GM18517 (cell line): Measurements from ENCODE around the gene MINDY2.

ENCODE experiments used
- ATAC-seq: cut with Tn5 transposase; IDR thresholded peaks from one replicate; pipeline ENCODE4 v1.9.1; 2021; ENCODE audit warnings: mild to moderate bottlenecking, moderate library complexity; ENCODE audit not compliant: unreplicated experiment

The MINDY2 gene

DNA sequence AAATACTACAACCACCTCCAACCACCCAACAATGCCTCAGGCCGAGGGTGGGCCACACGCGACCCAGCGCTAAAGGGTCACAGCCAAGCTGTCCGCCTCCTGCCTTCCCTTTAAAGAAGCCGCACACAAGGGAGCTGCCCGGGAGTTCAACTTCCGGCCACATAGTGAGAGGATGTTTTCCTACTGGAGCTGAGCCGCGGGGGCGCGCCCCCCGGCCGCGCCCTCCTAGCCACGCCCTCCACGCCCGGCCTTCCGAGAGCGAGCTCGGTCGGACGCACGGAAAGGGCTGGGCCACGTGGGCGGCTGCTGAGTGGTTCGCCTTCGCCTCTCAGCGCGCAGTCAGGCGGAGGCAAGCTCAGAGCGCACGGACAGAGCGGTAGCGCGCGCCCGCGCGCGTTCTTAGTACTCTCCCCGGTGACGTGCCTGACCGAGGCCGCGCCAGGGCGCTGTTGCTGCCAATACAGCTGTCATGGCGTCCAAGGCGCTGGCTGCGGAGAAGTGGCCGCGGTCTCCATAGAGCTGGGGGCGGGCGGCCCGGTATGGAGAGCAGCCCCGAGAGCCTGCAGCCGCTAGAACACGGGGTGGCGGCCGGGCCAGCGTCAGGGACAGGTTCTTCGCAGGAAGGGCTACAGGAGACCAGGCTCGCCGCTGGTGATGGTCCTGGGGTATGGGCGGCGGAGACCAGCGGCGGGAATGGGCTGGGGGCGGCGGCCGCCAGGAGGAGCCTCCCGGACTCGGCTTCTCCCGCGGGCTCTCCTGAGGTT, at the start of gene MINDY2:
Gene MINDY2, plus strand, starts transcription at position 446 of the 764 bp plus-strand sequence. Its CDS starts 94 bp downstream, at position 540.
- ATAC-seq: peak; percentile 82

DNA sequence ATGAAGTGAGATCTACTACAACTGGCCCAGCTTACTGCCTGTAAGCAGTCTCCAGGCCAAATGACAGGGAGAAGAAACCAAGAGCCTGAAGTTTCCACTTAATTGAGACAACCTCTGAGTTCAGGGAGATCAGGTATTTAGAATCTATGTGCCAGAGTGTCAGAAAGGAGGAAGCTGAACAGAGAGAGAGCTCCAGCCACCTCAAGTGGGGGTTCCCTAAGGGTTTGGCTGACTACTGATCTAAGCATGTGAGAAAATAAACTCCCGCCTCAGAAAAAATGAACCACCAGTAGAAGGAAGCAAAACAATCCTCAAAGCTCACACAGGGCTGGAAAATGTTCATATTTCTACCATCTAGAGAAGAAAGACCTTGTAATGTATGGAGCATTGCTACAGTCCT, 46.6 kb upstream of the MINDY2 start:
- peak; percentile 81 for ATAC-seq

GRCh38 chr15:58726867-58727266, 44.2 kb upstream of the MINDY2 start:
- no peak for ATAC-seq

DNA sequence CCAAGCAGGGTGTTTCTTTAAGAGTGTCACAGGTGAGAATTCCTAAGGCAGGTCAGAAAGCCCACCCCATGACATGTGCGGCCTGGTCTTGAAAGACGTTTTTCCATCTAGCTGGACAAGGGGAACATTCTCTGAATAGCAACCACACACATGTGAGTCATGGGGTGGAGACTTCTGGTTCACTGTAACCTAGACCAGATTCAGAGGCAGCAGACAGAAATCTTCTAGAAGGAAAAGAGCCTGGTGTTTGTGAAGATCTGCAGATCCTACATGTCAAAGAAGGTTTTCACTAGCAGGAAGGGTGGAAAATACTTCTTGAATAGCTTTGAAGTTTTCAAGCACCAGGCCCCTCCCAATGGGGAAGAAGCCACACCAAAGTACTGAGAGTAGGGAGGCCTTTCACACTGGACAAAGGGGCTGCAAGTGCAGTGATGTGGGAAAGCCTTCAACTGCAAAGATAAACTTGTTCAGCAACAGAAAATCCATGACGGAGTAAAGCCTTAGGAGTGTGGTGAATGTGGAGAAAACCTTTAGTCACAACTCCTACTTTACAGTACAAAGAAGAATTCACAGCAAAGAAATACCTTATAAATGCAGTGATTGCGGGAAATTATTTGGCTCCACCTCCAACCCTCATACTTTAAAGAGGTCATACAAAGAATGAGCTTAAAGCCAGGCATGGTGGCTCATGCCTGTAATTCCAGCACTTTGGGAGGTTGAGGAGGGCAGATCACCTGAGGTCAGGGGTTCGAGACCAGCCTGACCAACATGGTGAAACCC, 39.2 kb upstream of the MINDY2 start:
- no peak for ATAC-seq

DNA sequence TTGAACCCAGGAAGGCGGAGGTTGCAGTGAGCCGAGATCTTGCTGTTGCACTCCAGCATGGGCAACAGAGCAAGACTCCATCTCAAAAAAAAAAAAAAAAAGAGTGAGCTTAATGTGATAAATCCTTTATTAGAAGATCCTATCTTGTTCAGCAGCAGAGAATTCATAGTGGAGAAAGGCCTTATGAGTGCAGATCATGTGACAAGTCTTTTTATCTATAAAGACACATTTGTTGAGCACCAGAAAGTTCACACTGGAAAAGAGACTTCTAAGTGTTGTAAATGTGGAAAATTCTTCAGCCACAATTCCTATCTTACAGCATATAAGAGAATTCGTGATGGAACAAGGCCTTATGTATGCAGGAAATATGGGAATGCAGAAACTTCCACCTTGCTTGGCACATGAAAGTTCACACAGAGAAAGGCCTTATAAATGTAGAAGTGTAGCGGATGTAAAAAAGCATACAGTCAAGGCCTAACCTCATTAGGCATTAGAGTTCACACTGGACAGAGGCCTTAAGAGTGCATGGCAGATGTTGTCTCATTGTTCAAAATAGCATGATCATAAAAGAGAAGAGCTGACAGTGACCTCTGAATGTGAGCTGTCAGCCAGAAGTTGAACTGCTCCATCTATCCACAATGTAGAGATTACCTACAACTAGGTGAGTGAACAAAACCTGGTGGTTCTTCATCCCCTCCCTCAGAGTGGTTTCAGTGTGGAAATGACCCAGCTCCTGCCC, 38.3 kb upstream of the MINDY2 start:
- no peak for ATAC-seq

GRCh38 chr15:58734859-58735258, 36.2 kb upstream of the MINDY2 start:
- ATAC-seq: no peak

DNA sequence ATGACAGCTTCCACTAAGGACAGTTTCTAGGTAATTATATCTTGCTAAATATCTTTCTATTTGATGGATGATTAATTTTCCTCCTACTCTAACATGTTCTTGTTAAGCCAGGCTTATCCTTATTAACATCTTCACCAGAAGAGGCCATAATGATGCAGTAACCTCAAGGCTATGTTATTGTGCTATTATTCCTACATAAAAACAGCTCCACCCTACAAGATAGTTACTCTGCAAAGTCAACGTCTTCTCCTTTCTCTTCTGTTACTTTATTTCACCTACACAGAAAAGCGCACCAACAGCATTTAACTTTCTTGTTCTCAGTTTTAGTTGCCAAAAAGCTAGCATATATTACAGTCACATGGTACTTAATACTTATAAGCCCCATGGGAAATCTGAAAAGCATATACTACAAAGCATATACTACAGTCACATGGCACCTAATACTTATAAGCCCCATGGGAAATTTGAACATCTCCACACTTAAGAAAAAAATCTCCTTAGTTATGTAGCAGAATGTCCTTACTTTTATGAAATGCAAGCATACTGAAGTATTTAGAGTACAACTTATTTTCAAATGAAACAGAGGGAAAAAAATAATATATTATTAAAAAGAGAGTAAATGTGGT, 35.0 kb upstream of the MINDY2 start:
- no peak for ATAC-seq

DNA sequence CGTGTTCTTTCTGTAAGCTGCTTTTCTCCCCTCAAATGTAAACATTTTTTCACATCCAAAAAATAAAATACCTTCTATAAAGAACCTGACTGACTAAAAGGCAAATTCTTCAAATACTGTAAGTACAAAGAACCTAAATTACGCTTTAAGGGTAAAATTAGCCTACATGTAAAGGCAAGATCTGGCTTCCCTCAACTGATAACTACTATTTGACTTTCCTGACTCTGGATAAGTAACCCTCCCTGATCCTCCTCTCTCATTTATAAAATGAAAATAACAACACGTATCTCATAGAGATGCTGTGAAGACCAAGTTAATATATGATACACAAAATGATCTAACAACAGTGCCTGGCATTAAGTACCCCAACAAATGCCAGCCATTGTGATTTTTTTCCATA, 33.8 kb upstream of the MINDY2 start:
- no peak for ATAC-seq

GRCh38 chr15:58738046-58738707, 32.9 kb upstream of the MINDY2 start:
- ATAC-seq: no peak

- no peak for ATAC-seq
These were observed 30.7 kb upstream of the MINDY2 start for GRCh38 chr15:58740436-58740835.

DNA sequence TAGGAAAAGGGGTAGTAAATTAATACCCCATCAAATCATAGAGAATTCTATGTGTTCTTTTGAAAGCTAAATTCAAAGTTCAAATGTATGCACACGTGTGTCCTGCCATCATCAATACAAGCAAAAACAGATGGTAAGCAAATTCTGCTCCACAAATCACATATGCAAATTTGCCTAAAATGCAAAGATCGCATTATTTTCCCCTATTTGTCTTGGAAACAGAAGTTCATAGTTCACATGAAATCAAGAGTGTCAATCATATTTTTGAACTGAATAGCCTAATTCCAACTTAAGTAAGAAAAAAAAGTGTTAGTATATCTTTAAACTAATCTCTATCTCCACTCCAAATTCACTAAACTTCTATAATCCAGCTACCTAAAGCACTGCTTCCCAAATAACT, 30.1 kb upstream of the MINDY2 start:
- no peak for ATAC-seq

- no peak for ATAC-seq
These were observed 28.9 kb upstream of the MINDY2 start for GRCh38 chr15:58742022-58742813.

- no peak for ATAC-seq
These were observed 28.1 kb upstream of the MINDY2 start for GRCh38 chr15:58742819-58743502.

- no peak for ATAC-seq
These were observed 24.9 kb upstream of the MINDY2 start for GRCh38 chr15:58746174-58746573.

- ATAC-seq: no peak
These were observed 22.9 kb upstream of the MINDY2 start for GRCh38 chr15:58748040-58748851.

- peak; percentile 21 for ATAC-seq
These were observed 22.1 kb upstream of the MINDY2 start for GRCh38 chr15:58748852-58749531.

- peak; percentile 67 for ATAC-seq
These were observed 21.4 kb upstream of the MINDY2 start, which contains the start of gene ADAM10 for GRCh38 chr15:58749532-58750337. TSS of gene ADAM10 (minus strand) at chr15:58749707. CDS start at chr15:58749534, 173 bp downstream.
